H1 (cell line): ENCODE results near the gene LBX1. TPM values are rescaled to one million over a fixed set of nuclear protein-coding genes. Genes with fewer than 3 reads are reported as not detected.

Experiments
- CTCF ChIA-PET: fragments of 300-600 bp; sonication (Branson Sonifier 250); formaldehyde crosslinking; loops from one replicate; lab custom pipeline; 2021; ENCODE audit not compliant: partially characterized antibody; lab: Charles Lee
- POLR2A ChIA-PET: fragments of 300-600 bp; sonication (Branson Sonifier 250); formaldehyde crosslinking; loops from one replicate; lab custom pipeline; 2021; ENCODE audit warnings: inconsistent platforms; ENCODE audit not compliant: partially characterized antibody; lab: Charles Lee
- DNase-seq, 2 experiments: peaks; one replicate each; pipeline versions ENCODE4 v3.0.0 to v3.0.0-alpha.2; 2010 to 2022; ENCODE audit warnings: low spot score in 2 of 2, low read depth in 1 of 2, mixed read lengths in 1 of 2
- FAIRE-seq: peaks from 2 replicates; lab custom pipeline; 2011; peaks lifted over from hg19 to GRCh38; lab: Jason Lieb, UNC
- H2AFZ ChIP-seq: 2 replicates; pipeline ENCODE4 v1.8.1; 2012; ENCODE audit warnings: low read length, inconsistent platforms
- H2AK5ac ChIP-seq: 2 replicates; pipeline ENCODE4 v1.6.1; 2013; ENCODE audit warnings: low read depth, low read length
- H2BK120ac ChIP-seq: replicated peaks from 2 replicates; pipeline ENCODE3; 2013; ENCODE audit warnings: low read depth, low read length, inconsistent platforms
- H2BK12ac ChIP-seq: 2 replicates; pipeline ENCODE4 v1.6.1; 2013; ENCODE audit warnings: low read depth, low read length
- H2BK15ac ChIP-seq: 2 replicates; pipeline ENCODE4 v1.6.1; 2013; ENCODE audit warnings: low read length
- H2BK20ac ChIP-seq: 2 replicates; pipeline ENCODE4 v1.6.1; 2013; ENCODE audit warnings: low read length
- H2BK5ac ChIP-seq: 2 replicates; pipeline ENCODE4 v1.6.1; 2013; ENCODE audit warnings: low read depth, low read length
- H3K14ac ChIP-seq: 2 replicates; pipeline ENCODE4 v1.6.1; 2013; ENCODE audit warnings: inconsistent platforms; ENCODE audit not compliant: insufficient read length
- H3K18ac ChIP-seq: 2 replicates; pipeline ENCODE4 v1.6.1; 2013; ENCODE audit warnings: low read length; ENCODE audit errors: extremely low read depth
- H3K23ac ChIP-seq: 2 replicates; pipeline ENCODE4 v1.6.1; 2013; ENCODE audit warnings: inconsistent platforms; ENCODE audit not compliant: insufficient read length
- H3K23me2 ChIP-seq: 2 replicates; pipeline ENCODE4 v1.6.1; 2013; ENCODE audit warnings: low read depth, low read length
- H3K27ac ChIP-seq: 2 replicates; pipeline ENCODE4 v1.6.1; 2011; ENCODE audit warnings: low read depth, low read length, inconsistent platforms
- H3K27me3 ChIP-seq, 4 experiments: replicated peaks in 1 of 4; 1 replicate in 1 of 4; 2 replicates in 3 of 4; pipeline versions ENCODE4 v1.6.1 to v1.8.1; 2011 to 2013; ENCODE audit warnings: low read length in 3 of 4, mild to moderate bottlenecking in 3 of 4, inconsistent platforms in 2 of 4, mixed read lengths in 2 of 4, moderate library complexity in 1 of 4; ENCODE audit not compliant: control insufficient read depth in 3 of 4, insufficient read depth in 3 of 4; ENCODE audit errors: extremely low read depth in 1 of 4
- H3K36me3 ChIP-seq, 4 experiments: 2 replicates each; pipeline versions ENCODE4 v1.6.1 to v1.8.1; 2011 to 2013; ENCODE audit warnings: mild to moderate bottlenecking in 4 of 4, low read length in 3 of 4, moderate library complexity in 2 of 4, control low read depth in 1 of 4, inconsistent platforms in 1 of 4; ENCODE audit not compliant: insufficient read depth in 4 of 4, control insufficient read depth in 2 of 4
- H3K4ac ChIP-seq: replicated peaks from 2 replicates; pipeline ENCODE3; 2013; ENCODE audit warnings: low read length, low read depth, mixed read lengths, inconsistent platforms; ENCODE audit not compliant: insufficient read length
- H3K4me1 ChIP-seq, 4 experiments: replicated peaks in 1 of 4; 1 replicate in 1 of 4; 2 replicates in 3 of 4; pipeline versions ENCODE4 v1.6.1 to v1.8.1; 2011 to 2013; ENCODE audit warnings: low read length in 3 of 4, inconsistent platforms in 2 of 4, mixed read lengths in 1 of 4; ENCODE audit not compliant: insufficient read depth in 4 of 4, control insufficient read depth in 3 of 4
- H3K4me2 ChIP-seq, 2 experiments: 2 replicates each; pipeline versions ENCODE4 v1.6.1 to v1.8.1; 2011 to 2013; ENCODE audit warnings: low read depth in 2 of 2, low read length in 2 of 2, control low read depth in 1 of 2, inconsistent platforms in 1 of 2, mild to moderate bottlenecking in 1 of 2; ENCODE audit not compliant: insufficient read depth in 1 of 2
- H3K4me3 ChIP-seq, 4 experiments: fragments of 200-600, 300-600 bp in 1 of 4; sonication (generic), shearing (Covaris generic), sonication (Bioruptor Twin) in 1 of 4; 2 replicates each; pipeline versions ENCODE4 v1.5.1 to v1.8.1; 2011 to 2016; ENCODE audit warnings: low read length in 4 of 4, low read depth in 3 of 4, control low read depth in 2 of 4, inconsistent platforms in 2 of 4, mild to moderate bottlenecking in 2 of 4, mixed read lengths in 1 of 4, moderate library complexity in 1 of 4; ENCODE audit not compliant: insufficient read depth in 2 of 4; ENCODE audit errors: extremely low read depth in 1 of 4
- H3K56ac ChIP-seq: replicated peaks from 2 replicates; pipeline ENCODE3; 2013; ENCODE audit warnings: low read depth, mild to moderate bottlenecking, mixed read lengths, low read length, inconsistent platforms; ENCODE audit not compliant: insufficient read length
- H3K79me1 ChIP-seq: 2 replicates; pipeline ENCODE4 v1.6.1; 2013; ENCODE audit warnings: low read depth, low read length, control low read depth
- H3K79me2 ChIP-seq, 2 experiments: 2 replicates each; pipeline versions ENCODE4 v1.6.1 to v1.8.1; 2012 to 2013; ENCODE audit warnings: low read length in 2 of 2, mild to moderate bottlenecking in 2 of 2, inconsistent platforms in 1 of 2; ENCODE audit not compliant: insufficient read depth in 2 of 2, control insufficient read depth in 1 of 2
- H3K9ac ChIP-seq, 4 experiments: replicated peaks in 1 of 4; 1 replicate in 1 of 4; 2 replicates in 3 of 4; pipeline versions ENCODE4 v1.6.1 to v1.8.1; 2011 to 2013; ENCODE audit warnings: low read depth in 3 of 4, low read length in 3 of 4, control low read depth in 2 of 4, mild to moderate bottlenecking in 2 of 4, moderate library complexity in 2 of 4, inconsistent platforms in 1 of 4; ENCODE audit errors: extremely low read depth in 1 of 4
- H3K9me3 ChIP-seq, 2 experiments: 2 replicates each; pipeline versions ENCODE4 v1.6.1 to v1.8.1; 2012 to 2013; ENCODE audit warnings: mild to moderate bottlenecking in 2 of 2, moderate library complexity in 2 of 2, control low read depth in 1 of 2, inconsistent platforms in 1 of 2, low read depth in 1 of 2, low read length in 1 of 2, mixed read lengths in 1 of 2; ENCODE audit not compliant: insufficient read depth in 2 of 2
- H4K20me1 ChIP-seq, 2 experiments: replicated peaks in 1 of 2; 2 replicates each; pipeline versions ENCODE3 to v1.8.1; 2011 to 2013; ENCODE audit warnings: inconsistent platforms in 2 of 2, low read length in 2 of 2, mild to moderate bottlenecking in 1 of 2; ENCODE audit not compliant: insufficient read depth in 2 of 2, control insufficient read depth in 1 of 2
- H4K5ac ChIP-seq: 2 replicates; pipeline ENCODE4 v1.6.1; 2013; ENCODE audit warnings: low read length, low read depth, mixed read lengths, inconsistent platforms; ENCODE audit not compliant: insufficient read length
- H4K8ac ChIP-seq: 2 replicates; pipeline ENCODE4 v1.8.0; 2013; ENCODE audit warnings: mild to moderate bottlenecking, moderate library complexity, low read length, inconsistent platforms; ENCODE audit not compliant: insufficient read depth; ENCODE audit errors: extremely low read depth
- H4K91ac ChIP-seq: replicated peaks from 2 replicates; pipeline ENCODE3; 2013; ENCODE audit warnings: low read length, mixed read lengths, inconsistent platforms; ENCODE audit not compliant: insufficient read length
- POLR2AphosphoS5 ChIP-seq: IDR thresholded peaks from 2 replicates; pipeline ENCODE4 v1.6.1; 2011; ENCODE audit warnings: low read depth, low read length
- WGBS, 2 experiments: shearing (Covaris generic) in 1 of 2; methylation state at CpG; one replicate each; pipeline versions ENCODE4 v1.1.6 to v1.1.7; 2013 to 2015; ENCODE audit warnings: low lambda C conversion rate in 2 of 2, mixed read lengths in 2 of 2, inconsistent platforms in 1 of 2, low coverage in 1 of 2, missing lambda C conversion rate in 1 of 2; ENCODE audit not compliant: insufficient replicate concordance in 2 of 2, insufficient coverage in 1 of 2, insufficient read length in 1 of 2; ENCODE audit errors: extremely low coverage in 1 of 2, missing lambda C conversion rate in 1 of 2; 5-methylcytosine and 5-hydroxymethylcytosine counted together
- polyA plus RNA-seq, 7 experiments: library from polyadenylated mRNA; depleted of rRNA in 3 of 7; stranded (reverse) in 5 of 7; unstranded in 2 of 7; fragments of >200 nt in 5 of 7; fragments of 200-250 nt in 2 of 7; gene quantifications; 1 replicate in 5 of 7; 2 replicates in 1 of 7; 4 replicates in 1 of 7; pipeline versions ENCODE4 v1.2.1 to v1.2.3, GENCODE V29; 2011 to 2013; ENCODE audit warnings: missing spikeins in 2 of 7, mixed read lengths in 2 of 7
- total RNA-seq: library from RNA; stranded (reverse); fragmentation: NEBNext Ultra II Directional; extraction: Animal tissue kit (Norgen Biotek cat#: 25700); gene quantifications from 2 replicates; pipeline ENCODE4 v1.2.1, GENCODE V29; 2021

LBX1 gene
- total and polyA plus RNA-seq, 2 of the 8 experiments (the other 6 are each of a cell fraction or from before 2014, with no cell fraction given), result not detected

- Histone ChIP-seq H4K91ac (no peak overlapping the region), H3K4me3 (no peak overlapping the region), H3K27ac (no peak overlapping the region), H2BK12ac (peak overlapping the region; percentile 75; the same call in 1 of the 2 replicates), H3K14ac (no peak overlapping the region), H3K9ac (no peak overlapping the region), H3K23ac (no peak overlapping the region), H3K36me3 (no peaks in the 10 kb centered on the region), H4K8ac (no peak overlapping the region), H3K23me2 (no peaks in the 10 kb centered on the region), H2AK5ac (0 out of 2 replicates have a peak overlapping the region, but pooled peaks have one; percentile 77), H2BK5ac (no peak overlapping the region), H3K56ac (no peak overlapping the region), H4K5ac (no peak overlapping the region), H2AFZ (no peak overlapping the region), H3K18ac (no peak overlapping the region; the same call in 1 of the 2 replicates), H3K79me1 (no peaks in the 10 kb centered on the region), H3K9me3 (no peaks in the 10 kb centered on the region), H3K4ac (no peak overlapping the region), H2BK120ac (no peak overlapping the region), H3K4me2 (peak overlapping the region; percentile 21 to 57; a peak in 2 of 4 replicates), H3K79me2 (no peaks in the 10 kb centered on the region), H4K20me1 (no peaks in the 10 kb centered on the region), H2BK20ac (no peak overlapping the region), H3K4me1 (peaks cover 0 to 10% (median 9%) of the 10 kb centered on the region in 4 experiments; a peak in 6 of 7 replicates), H2BK15ac (no peak overlapping the region; the same call in 1 of the 2 replicates), H3K27me3 (no peaks in the 10 kb centered on the region)
- DNase-seq, result no peak
- 77% methylated on average over 2 of the region's 2 CpGs; no CpG with 5 or more reads in 1 of the 2 experiments for WGBS, 2 experiments
- ChIA-PET CTCF (interaction anchor here (0.7 to 1.7 kb wide), 9 partner anchors 9 to 164 kb away, joined by 3 to 5 read pairs (median 3); no protein-coding TSS in a partner anchor), POLR2A (no interaction called here)
- FAIRE-seq, result peak; percentile 66
- no peak for TF ChIP-seq POLR2AphosphoS5
Measured at GRCh38 chr10:101182936-101183335, 46.3 kb downstream of the LBX1 start.
